Common myeloid progenitor, CD34-positive (primary cell): ENCODE measurements around the gene TMEM52B. TPM values are rescaled to one million over a fixed set of nuclear protein-coding genes. Genes with fewer than 3 reads are reported as not detected.

ENCODE experiments used
- CTCF ChIA-PET: fragments of 350-600 bp; sonication (Branson Sonifier 250); formaldehyde crosslinking; loops from one replicate; lab custom pipeline; 2021; ENCODE audit warnings: antibody characterized with exemption; lab: Charles Lee
- POLR2A ChIA-PET: fragments of 350-600 bp; sonication (Branson Sonifier 250); formaldehyde crosslinking; loops from one replicate; lab custom pipeline; 2021; ENCODE audit warnings: antibody characterized with exemption; lab: Charles Lee
- DNase-seq, 3 donors: peaks; one replicate each; pipeline versions ENCODE4 v3.0.0 to v3.0.0-alpha.2; 2013
- H3K27ac ChIP-seq, 2 experiments: 1 replicate in 1 of 2; 2 replicates in 1 of 2; pipeline ENCODE4 v1.7.0; 2013; ENCODE audit warnings: inconsistent platforms in 2 of 2, low read length in 2 of 2, mild to moderate bottlenecking in 2 of 2, low read depth in 1 of 2, moderate library complexity in 1 of 2; ENCODE audit not compliant: severe bottlenecking in 2 of 2, insufficient read depth in 1 of 2, poor library complexity in 1 of 2
- H3K27me3 ChIP-seq, 5 experiments: replicated peaks in 2 of 5; 1 replicate in 3 of 5; 2 replicates in 2 of 5; pipeline versions ENCODE4 v1.6.1 to v1.7.0; 2013; ENCODE audit warnings: low read length in 4 of 5, mild to moderate bottlenecking in 2 of 5, moderate library complexity in 2 of 5, inconsistent platforms in 1 of 5; ENCODE audit not compliant: insufficient read depth in 5 of 5, control insufficient read depth in 4 of 5
- H3K36me3 ChIP-seq, 4 experiments: 1 replicate in 2 of 4; 2 replicates in 2 of 4; pipeline versions ENCODE4 v1.6.1 to v1.7.0; 2013; ENCODE audit warnings: low read length in 3 of 4, control low read depth in 1 of 4, mild to moderate bottlenecking in 1 of 4; ENCODE audit not compliant: control insufficient read depth in 4 of 4, insufficient read depth in 4 of 4
- H3K4me1 ChIP-seq, 4 experiments: 1 replicate in 3 of 4; 2 replicates in 1 of 4; pipeline versions ENCODE4 v1.6.1 to v1.7.1; 2013; ENCODE audit warnings: low read length in 3 of 4, mild to moderate bottlenecking in 3 of 4, control low read depth in 1 of 4, inconsistent platforms in 1 of 4, moderate library complexity in 1 of 4; ENCODE audit not compliant: control insufficient read depth in 4 of 4, insufficient read depth in 4 of 4; ENCODE audit errors: control extremely low read depth in 1 of 4
- H3K4me3 ChIP-seq, 7 experiments: 1 replicate in 4 of 7; 2 replicates in 3 of 7; pipeline versions ENCODE4 v1.5.1 to v1.7.0; 2013; ENCODE audit warnings: mild to moderate bottlenecking in 7 of 7, low read length in 6 of 7, moderate library complexity in 6 of 7, inconsistent platforms in 2 of 7, low read depth in 2 of 7, control low read depth in 1 of 7; ENCODE audit not compliant: insufficient read depth in 4 of 7, control insufficient read depth in 1 of 7; ENCODE audit errors: extremely low read depth in 1 of 7
- H3K9me3 ChIP-seq, 5 experiments: 1 replicate in 4 of 5; 2 replicates in 1 of 5; pipeline versions ENCODE4 v1.6.1 to v1.7.1; 2013; ENCODE audit warnings: low read length in 4 of 5, mild to moderate bottlenecking in 2 of 5, inconsistent platforms in 1 of 5, low read depth in 1 of 5, moderate library complexity in 1 of 5; ENCODE audit not compliant: control insufficient read depth in 4 of 5, insufficient read depth in 2 of 5; ENCODE audit errors: control extremely low read depth in 1 of 5
- WGBS: methylation state at CpG from one replicate; pipeline ENCODE4 v1.1.5; 2013; ENCODE audit not compliant: insufficient coverage; 5-methylcytosine and 5-hydroxymethylcytosine counted together
- polyA plus RNA-seq: library from polyadenylated mRNA; unstranded; fragments of 120-200 nt; gene quantifications from one replicate; pipeline ENCODE4 v1.2.1, GENCODE V29; 2013

The TMEM52B gene
- polyA plus RNA-seq, result 0.09 TPM

DNA sequence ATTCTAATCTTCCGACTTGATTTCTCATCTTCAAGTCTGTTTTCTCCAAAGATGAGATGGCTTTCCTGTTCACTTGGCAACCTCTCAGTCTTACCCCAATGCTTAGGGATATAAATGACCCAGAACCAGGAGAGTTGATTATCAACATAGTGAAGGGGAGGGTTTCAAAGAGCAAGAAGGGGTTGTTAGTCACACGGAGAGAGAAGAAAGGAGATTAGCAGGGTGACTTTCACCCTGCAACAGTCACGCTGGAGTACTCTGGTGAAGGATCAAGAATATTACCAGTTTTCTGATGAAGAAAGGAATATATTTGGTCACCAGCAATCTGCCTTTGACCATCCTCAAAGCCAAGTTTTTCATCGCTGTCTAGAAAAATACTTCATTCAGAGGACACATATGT is at the start of gene TMEM52B:
Gene TMEM52B, plus strand, starts transcription at position 212 of the 400 bp plus-strand sequence. CDS start 543 bp downstream, outside the sequence.
- Histone ChIP-seq H3K4me3 (no peak within 1 kb of the TSS), H3K27ac (no peak within 1 kb of the TSS), H3K36me3 (no peaks in the 10 kb centered on the region), H3K9me3 (no peaks in the 10 kb centered on the region), H3K4me1 (no peaks in the 10 kb centered on the region), H3K27me3 (peaks cover 0 to 2% (median 0%) of the 10 kb centered on the region in 5 experiments)
- no peak for DNase-seq
- ChIA-PET CTCF (no interaction called here), POLR2A (no interaction called here)
- 90% methylated on average over 2 of the region's 4 CpGs for WGBS

DNA sequence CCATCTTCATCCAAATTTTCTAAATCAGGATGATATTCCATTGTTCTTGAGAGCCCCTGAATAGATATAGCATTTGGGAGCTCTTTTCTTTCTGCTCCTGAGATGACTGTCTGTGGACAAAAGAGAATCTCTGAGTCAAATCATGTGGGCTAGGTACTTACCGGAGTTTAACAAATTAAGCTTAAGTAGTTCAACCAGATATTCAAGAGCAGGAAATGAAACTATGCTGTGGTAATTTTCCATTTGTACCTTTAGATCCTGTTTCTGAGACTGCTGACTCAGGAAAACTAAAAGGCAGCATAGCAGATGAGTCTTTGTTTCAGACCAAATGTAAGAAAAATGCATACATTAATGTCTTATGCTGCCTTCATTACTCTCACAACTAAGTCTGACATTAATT is 48.8 kb upstream of the TMEM52B start, which contains the start of gene CLEC7A:
Gene CLEC7A, minus strand, starts transcription at position 158 of the 400 bp plus-strand sequence. Its CDS starts 117 bp downstream, at position 41.
- Histone ChIP-seq H3K36me3 (no peaks in the 10 kb centered on the region), H3K27me3 (no peaks in the 10 kb centered on the region), H3K9me3 (no peaks in the 10 kb centered on the region), H3K4me3 (peak within 1 kb of the TSS in 4 of 7 experiments; percentile 2 to 59 (median 48)), H3K27ac (peak within 1 kb of the TSS; percentile 5 to 28), H3K4me1 (peaks cover 24 to 39% (median 35%) of the 10 kb centered on the region in 4 experiments)
- CTCF ChIA-PET, result interaction anchor here (0.8 to 2.5 kb wide), 10 partner anchors 9 to 98 kb away, joined by 3 to 23 read pairs (median 3); no protein-coding TSS in a partner anchor
- WGBS, result 0% methylated on average over 1 of the region's 1 CpG
- DNase-seq, result peak in 2 of 3 donors; percentile 53 to 61
- POLR2A ChIA-PET, result no interaction called here

DNA sequence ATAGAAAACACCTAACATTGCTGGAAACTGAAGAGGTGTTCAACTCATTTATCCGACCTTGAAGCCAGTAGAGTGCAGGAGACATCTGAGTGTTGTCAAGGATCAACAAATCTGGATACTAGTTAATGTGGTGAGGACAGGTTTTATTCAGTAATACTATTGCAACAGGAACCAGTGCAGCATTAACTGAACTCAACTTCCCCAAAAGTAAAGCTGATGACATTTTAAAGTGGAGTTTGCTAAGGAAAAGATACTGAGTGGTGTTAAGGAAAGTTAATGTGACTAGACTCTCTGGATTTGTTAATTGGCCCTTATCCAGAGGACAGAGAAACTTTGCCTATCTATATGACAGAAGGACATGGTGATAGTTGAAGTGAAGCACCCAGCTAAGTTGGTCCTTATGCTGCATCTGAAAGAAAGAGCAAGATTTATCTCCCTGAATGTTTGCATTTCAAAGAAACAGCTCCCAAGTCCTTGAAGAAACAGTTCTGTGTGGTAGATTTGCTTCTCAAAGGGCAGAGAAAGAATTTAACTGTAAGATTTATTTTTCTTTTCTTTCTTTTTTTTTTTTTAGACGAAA is 47.6 kb upstream of the TMEM52B start:
- CTCF ChIA-PET, result interaction anchor here (0.6 to 2.5 kb wide), 8 partner anchors 9 to 480 kb away, joined by 3 to 23 read pairs (median 4); no protein-coding TSS in a partner anchor
- Histone ChIP-seq H3K27ac (no peak overlapping the region), H3K36me3 (no peaks in the 10 kb centered on the region), H3K27me3 (no peaks in the 10 kb centered on the region), H3K4me3 (no peak overlapping the region), H3K4me1 (peaks cover 24 to 40% (median 35%) of the 10 kb centered on the region in 4 experiments), H3K9me3 (no peaks in the 10 kb centered on the region)
- 100% methylated on average over 1 of the region's 2 CpGs for WGBS
- peak in 2 of 3 donors; percentile 50 to 65 for DNase-seq
- POLR2A ChIA-PET, result no interaction called here

DNA sequence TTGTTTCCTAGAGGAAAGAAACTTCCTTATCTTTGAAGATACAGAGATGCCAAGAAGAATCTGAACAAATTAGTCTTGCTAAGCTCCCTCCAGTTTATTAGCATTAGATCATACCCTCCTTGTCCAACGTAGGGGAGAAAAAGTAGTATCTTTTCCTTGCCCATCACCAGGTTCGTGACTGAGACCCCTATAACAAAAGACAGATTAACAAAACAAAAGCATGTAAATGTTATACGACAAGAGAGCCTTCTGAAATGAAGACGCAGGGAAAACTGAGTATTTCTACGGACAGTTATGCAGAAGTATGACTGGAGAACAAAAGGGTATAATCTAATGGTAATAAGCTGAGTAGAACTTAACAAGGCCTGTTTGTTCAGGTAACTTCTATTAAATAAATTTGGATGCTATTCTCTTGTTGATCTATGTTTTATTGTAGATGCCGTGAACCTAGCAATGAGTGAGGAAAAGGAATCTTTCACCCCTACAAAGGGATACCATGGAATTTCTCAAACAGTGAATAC is 45.9 kb upstream of the TMEM52B start:
- H3K27me3 ChIP-seq, result no peaks in the 10 kb centered on the region
- CTCF ChIA-PET, result interaction anchor here (0.7 to 1.9 kb wide), 5 partner anchors 64 to 382 kb away, joined by 3 to 8 read pairs (median 4); no protein-coding TSS in a partner anchor
- POLR2A ChIA-PET, result no interaction called here
- no peak overlapping the region for H3K4me3 ChIP-seq
- no peak overlapping the region for H3K27ac ChIP-seq
- no peaks in the 10 kb centered on the region for H3K9me3 ChIP-seq
- no peaks in the 10 kb centered on the region for H3K36me3 ChIP-seq
- DNase-seq, result no peak
- peaks cover 24 to 43% (median 33%) of the 10 kb centered on the region in 4 experiments for H3K4me1 ChIP-seq
- WGBS, result 93% methylated on average over 4 of the region's 6 CpGs

DNA sequence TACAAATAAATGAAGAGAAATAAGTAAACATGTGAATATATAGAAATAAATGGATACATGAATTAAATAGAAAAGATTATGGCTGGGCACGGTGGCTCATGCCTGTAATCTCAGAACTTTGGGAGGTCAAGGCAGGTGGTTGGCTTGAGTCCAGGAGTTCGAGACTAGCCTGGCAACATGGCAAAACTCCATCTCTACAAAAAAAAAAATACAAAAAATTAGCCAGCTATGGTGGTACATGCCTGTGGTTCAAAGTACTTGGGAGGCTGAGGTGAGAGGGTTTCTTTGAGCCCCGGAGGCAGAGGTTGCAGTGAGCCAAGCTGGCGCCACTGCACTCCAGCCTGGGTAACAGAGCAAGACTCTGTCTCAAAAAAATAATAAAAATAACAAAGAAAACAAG is 43.7 kb upstream of the TMEM52B start:
- ChIA-PET CTCF (interaction anchor here (1.1 to 10.1 kb wide), 3 partner anchors 9 to 125 kb away, joined by 3 to 145 read pairs (median 11); partner anchors contain the start of gene CLEC12B), POLR2A (interaction anchor here (0.6 kb wide), 1 partner anchor 10 kb away, joined by 3 read pairs; no protein-coding TSS in a partner anchor)
- no peak overlapping the region for H3K27ac ChIP-seq
- WGBS, result 80% methylated on average over 1 of the region's 4 CpGs
- H3K27me3 ChIP-seq, result no peaks in the 10 kb centered on the region
- H3K36me3 ChIP-seq, result no peaks in the 10 kb centered on the region
- peaks cover 10 to 27% (median 18%) of the 10 kb centered on the region in 4 experiments for H3K4me1 ChIP-seq
- no peak for DNase-seq
- no peak overlapping the region for H3K4me3 ChIP-seq
- no peaks in the 10 kb centered on the region for H3K9me3 ChIP-seq

DNA sequence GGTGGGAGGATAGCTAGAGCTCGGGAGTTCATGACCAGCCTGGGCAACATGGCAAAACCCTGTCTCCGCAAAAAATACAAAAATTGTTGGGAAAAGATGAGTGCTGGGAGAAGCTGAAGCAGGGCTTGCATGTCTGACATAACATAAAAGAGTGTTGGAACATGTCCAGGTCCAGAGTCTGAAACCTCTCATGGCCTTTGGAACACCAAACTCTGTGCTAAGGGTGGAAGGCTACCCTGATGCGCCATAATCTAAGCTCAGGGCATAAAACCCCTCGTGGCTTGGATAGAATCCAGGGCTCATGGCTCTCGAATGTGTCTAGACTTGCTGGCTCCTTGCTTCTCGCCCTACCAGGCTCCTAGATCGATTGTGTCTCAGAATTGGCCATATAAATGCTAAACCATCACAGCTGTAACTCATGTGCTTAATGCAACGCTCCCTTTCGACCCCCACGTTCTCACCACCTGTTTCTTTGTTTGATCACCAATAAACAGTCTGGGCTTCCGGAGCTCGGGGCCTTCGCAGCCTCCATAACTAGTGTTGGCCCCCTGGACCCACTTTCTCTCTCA is 42.1 kb upstream of the TMEM52B start:
- WGBS, result 87% methylated on average over 10 of the region's 13 CpGs
- Histone ChIP-seq H3K4me3 (no peak overlapping the region), H3K27ac (no peak overlapping the region), H3K9me3 (no peaks in the 10 kb centered on the region), H3K36me3 (no peaks in the 10 kb centered on the region), H3K27me3 (no peaks in the 10 kb centered on the region), H3K4me1 (peaks cover 0 to 14% (median 5%) of the 10 kb centered on the region in 4 experiments)
- ChIA-PET CTCF (interaction anchor here (0.7 to 10.1 kb wide), 11 partner anchors 11 to 388 kb away, joined by 3 to 145 read pairs (median 4); partner anchors contain the start of gene CLEC12B), POLR2A (no interaction called here)
- DNase-seq, result no peak
